ENCODE results near the gene FIBP. TPM values are rescaled to one million over a fixed set of nuclear protein-coding genes. Genes with fewer than 3 reads are reported as not detected.

FIBP gene
- total RNA-seq, 1 donor from 2014 or later: 115 TPM

DNA sequence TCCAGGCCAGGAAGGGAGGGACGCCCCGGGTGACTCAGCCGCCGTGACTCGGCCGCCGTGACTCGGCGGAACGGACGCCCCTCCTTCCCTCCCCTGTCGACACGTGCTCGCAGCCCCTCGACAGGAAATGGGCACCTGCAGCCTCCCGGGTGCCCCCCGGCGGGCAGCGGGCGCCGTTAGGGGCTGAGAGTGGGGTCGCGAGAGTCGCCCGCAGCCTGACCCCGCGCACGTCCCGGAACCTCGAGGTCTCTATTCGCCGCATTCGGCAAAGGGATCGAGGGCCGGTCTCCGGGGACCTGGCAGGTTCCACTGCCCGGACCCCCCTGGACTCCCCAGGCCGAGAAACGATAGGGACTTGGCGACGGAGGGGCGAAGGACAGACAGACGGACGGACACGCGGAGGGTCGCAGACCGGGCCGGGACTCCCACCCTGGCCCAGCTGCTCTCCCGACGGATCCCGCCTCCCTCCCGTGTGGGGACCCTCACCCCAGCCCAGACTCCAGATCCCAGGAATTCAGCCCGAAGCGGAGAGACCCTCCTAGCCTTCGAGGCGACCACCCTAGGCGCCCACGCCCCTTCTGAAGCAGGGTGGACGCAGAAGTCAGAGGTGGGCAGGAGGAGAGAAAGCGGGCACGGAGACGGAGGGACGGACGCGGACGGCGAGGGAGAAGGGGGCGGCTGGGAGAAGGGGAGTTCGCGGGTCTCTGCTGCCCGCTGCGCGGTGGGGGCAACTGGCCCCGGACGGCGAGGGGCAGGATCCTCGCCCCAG lies 11.3 kb upstream of the FIBP start:
- H3K9me3 Mint-ChIP-seq (ENCODE audit: unreplicated experiment): peaks cover 6% of the 10 kb centered on the region
- DNase-seq: no peak
- TF ChIP-seq, protein P1, sequence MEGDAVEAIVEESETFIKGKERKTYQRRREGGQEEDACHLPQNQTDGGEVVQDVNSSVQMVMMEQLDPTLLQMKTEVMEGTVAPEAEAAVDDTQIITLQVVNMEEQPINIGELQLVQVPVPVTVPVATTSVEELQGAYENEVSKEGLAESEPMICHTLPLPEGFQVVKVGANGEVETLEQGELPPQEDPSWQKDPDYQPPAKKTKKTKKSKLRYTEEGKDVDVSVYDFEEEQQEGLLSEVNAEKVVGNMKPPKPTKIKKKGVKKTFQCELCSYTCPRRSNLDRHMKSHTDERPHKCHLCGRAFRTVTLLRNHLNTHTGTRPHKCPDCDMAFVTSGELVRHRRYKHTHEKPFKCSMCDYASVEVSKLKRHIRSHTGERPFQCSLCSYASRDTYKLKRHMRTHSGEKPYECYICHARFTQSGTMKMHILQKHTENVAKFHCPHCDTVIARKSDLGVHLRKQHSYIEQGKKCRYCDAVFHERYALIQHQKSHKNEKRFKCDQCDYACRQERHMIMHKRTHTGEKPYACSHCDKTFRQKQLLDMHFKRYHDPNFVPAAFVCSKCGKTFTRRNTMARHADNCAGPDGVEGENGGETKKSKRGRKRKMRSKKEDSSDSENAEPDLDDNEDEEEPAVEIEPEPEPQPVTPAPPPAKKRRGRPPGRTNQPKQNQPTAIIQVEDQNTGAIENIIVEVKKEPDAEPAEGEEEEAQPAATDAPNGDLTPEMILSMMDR (IDR thresholded peaks at IDR 0.05; ENCODE audit: partially characterized antibody, unreplicated experiment): no peak
- no peaks in the 10 kb centered on the region for H3K4me1 Mint-ChIP-seq (ENCODE audit: low read depth, unreplicated experiment)
- peaks cover 21% of the 10 kb centered on the region for H3K27me3 Mint-ChIP-seq (ENCODE audit: unreplicated experiment)
- no peak overlapping the region for H3K27ac Mint-ChIP-seq (ENCODE audit: unreplicated experiment)
- H3K36me3 Mint-ChIP-seq (ENCODE audit: unreplicated experiment): no peaks in the 10 kb centered on the region
- no peak overlapping the region for H3K4me3 Mint-ChIP-seq (ENCODE audit: unreplicated experiment)

DNA sequence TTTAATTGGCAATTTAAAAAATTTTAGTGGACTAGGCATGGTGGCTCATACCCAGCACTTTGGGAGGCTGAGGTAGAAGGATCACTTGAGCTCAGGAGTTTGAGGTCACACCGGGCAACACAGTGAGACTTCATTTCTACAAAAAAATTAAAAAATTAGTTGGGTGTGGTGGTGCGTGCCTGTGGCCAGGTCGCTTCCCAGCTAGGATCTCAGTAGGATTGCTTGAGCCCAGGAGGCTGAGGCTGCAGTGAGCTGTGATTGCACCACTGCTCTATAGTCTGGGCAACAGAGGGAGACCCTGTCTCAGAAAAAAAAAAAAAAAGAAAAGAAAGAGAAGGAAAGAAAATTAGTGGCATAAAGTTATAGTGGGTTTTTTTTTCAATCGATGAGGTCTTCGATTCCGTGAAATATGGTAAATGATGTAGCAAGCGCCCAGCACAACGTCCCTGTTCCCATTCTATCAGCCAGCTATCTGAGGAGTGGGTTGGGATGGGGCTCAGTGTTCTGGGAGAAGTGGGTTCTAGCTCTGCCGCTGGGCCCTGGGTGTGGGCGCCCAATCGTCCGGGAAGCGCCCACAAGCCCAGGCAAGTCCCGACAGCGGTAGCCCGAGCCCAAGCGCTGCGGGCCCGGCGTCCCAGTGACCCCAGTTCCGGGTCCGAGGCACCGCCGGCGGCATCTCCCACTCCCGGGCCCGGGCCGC lies 10.5 kb upstream of the FIBP start:
- Mint-ChIP-seq H3K9me3 (ENCODE audit: unreplicated experiment) (peaks cover 6% of the 10 kb centered on the region), H3K27me3 (ENCODE audit: unreplicated experiment) (peaks cover 18% of the 10 kb centered on the region), H3K36me3 (ENCODE audit: unreplicated experiment) (no peaks in the 10 kb centered on the region), H3K4me1 (ENCODE audit: low read depth, unreplicated experiment) (no peaks in the 10 kb centered on the region), H3K27ac (ENCODE audit: unreplicated experiment) (no peak overlapping the region), H3K4me3 (ENCODE audit: unreplicated experiment) (peak overlapping the region; percentile 79)
- DNase-seq: no peak
- TF ChIP-seq, protein P1 (IDR thresholded peaks at IDR 0.05; ENCODE audit: partially characterized antibody, unreplicated experiment): no peak

DNA sequence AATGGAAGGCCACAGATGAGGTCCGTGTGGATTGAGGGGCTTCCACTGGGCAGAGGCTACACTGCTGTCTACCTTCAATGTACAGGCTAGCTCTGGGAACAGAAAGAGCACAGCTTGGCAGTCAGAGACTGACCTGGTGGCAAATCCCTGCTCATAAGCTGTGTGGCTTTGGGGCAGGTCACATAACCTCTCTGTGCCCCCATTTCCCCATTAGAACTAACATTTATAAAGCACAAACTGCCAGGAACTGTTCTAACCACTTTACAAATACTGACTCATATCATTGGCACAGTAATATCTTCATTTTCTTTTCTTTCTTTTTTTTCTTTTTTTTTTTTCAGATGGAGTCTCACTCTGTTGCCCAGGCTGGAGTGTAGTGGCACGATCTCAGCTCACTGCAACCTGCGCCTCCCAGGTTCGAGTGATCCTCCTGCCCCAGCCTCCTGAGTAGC lies 8.8 kb upstream of the FIBP start:
- Mint-ChIP-seq H3K27ac (ENCODE audit: unreplicated experiment) (no peak overlapping the region), H3K4me1 (ENCODE audit: low read depth, unreplicated experiment) (peaks cover 8% of the 10 kb centered on the region), H3K36me3 (ENCODE audit: unreplicated experiment) (no peaks in the 10 kb centered on the region), H3K27me3 (ENCODE audit: unreplicated experiment) (peaks cover 15% of the 10 kb centered on the region), H3K4me3 (ENCODE audit: unreplicated experiment) (no peak overlapping the region), H3K9me3 (ENCODE audit: unreplicated experiment) (peaks cover 7% of the 10 kb centered on the region)
- TF ChIP-seq, protein P1 (IDR thresholded peaks at IDR 0.05; ENCODE audit: partially characterized antibody, unreplicated experiment): no peak
- no peak for DNase-seq

DNA sequence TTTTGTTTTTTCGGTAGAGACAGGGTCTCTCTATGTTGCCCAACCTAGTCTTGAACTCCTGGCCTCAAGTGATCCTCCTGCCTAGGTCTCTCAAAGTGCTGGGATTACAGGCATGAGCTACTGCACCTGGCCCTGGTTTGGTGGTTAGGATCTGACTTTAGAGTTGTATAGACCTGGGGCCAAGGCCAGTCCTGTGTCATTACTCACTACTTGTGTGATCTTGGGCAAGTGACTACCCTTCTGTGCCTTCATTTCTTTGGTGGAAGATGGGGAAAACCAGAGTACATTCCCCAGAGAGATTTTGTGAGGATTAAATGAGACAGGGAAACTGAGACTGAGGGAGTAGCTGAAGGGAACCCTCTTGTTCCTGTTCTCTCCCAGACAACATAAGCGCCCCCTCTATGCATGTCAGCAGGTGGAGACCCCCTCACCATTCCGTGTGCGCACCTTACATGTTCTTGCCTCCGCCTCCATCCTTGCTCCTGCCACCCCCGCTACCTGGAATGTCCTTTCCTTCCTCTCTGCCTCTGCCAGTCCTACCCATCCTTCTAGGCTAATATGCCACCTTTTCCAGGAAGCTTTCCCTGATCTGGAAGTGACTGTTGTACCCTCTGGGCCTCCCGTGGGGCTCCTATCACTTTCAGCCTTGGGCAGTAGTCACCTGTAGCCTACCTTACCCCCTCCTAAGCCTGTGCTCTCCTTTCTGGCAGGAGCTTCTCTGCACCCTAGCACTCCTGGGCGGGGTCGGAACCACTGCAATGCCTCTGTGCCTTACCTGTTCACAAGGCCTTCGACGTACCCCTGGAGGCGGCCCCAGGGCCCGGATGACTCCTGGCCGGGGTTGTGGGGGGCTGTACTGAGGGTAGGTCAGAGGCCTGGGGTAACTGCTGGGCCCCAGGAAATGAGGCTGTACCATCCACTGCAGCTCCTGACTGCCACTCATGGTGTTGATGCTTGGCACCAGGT lies 8.0 kb upstream of the FIBP start:
- no peak overlapping the region for H3K27ac Mint-ChIP-seq (ENCODE audit: unreplicated experiment)
- TF ChIP-seq, protein P1 (IDR thresholded peaks at IDR 0.05; ENCODE audit: partially characterized antibody, unreplicated experiment): no peak
- H3K27me3 Mint-ChIP-seq (ENCODE audit: unreplicated experiment): peaks cover 13% of the 10 kb centered on the region
- no peak for DNase-seq
- no peak overlapping the region for H3K4me3 Mint-ChIP-seq (ENCODE audit: unreplicated experiment)
- no peaks in the 10 kb centered on the region for H3K36me3 Mint-ChIP-seq (ENCODE audit: unreplicated experiment)
- peaks cover 9% of the 10 kb centered on the region for H3K4me1 Mint-ChIP-seq (ENCODE audit: low read depth, unreplicated experiment)
- peaks cover 7% of the 10 kb centered on the region for H3K9me3 Mint-ChIP-seq (ENCODE audit: unreplicated experiment)

Data from glutamatergic neuron (in vitro differentiated cells).